ENCODE measurements around the gene NOS2. TPM values are rescaled to one million over a fixed set of nuclear protein-coding genes. Genes with fewer than 3 reads are reported as not detected.

The NOS2 gene
- total RNA-seq, 1 donor from 2014 or later, result under 0.01 TPM

GRCh38 chr17:27780828-27781404 is 19.4 kb downstream of the NOS2 start:
- H3K4me3 ChIP-seq (ENCODE audit: low read depth, low read length), result no peak overlapping the region
- DNase-seq (ENCODE audit: low read depth), result no peak
- no peak for TF ChIP-seq CTCF (conservative IDR thresholded peaks at IDR 0.05; ENCODE audit: low read depth, low read length)

- no peak overlapping the region for H3K4me3 ChIP-seq (ENCODE audit: low read depth, low read length)
- DNase-seq (ENCODE audit: low read depth), result no peak
- no peak for TF ChIP-seq CTCF (conservative IDR thresholded peaks at IDR 0.05; ENCODE audit: low read depth, low read length)
Observed at GRCh38 chr17:27780092-27780827, 20.1 kb downstream of the NOS2 start.

- TF ChIP-seq CTCF (conservative IDR thresholded peaks at IDR 0.05; ENCODE audit: low read depth, low read length), result no peak
- no peak overlapping the region for H3K4me3 ChIP-seq (ENCODE audit: low read depth, low read length)
- DNase-seq (ENCODE audit: low read depth), result no peak
Observed at GRCh38 chr17:27778183-27778582, 22.1 kb downstream of the NOS2 start.

GRCh38 chr17:27776882-27777624 is 23.3 kb downstream of the NOS2 start:
- no peak for DNase-seq (ENCODE audit: low read depth)
- H3K4me3 ChIP-seq (ENCODE audit: low read depth, low read length), result no peak overlapping the region
- TF ChIP-seq CTCF (conservative IDR thresholded peaks at IDR 0.05; ENCODE audit: low read depth, low read length), result no peak

- DNase-seq (ENCODE audit: low read depth), result no peak
- H3K4me3 ChIP-seq (ENCODE audit: low read depth, low read length), result no peak overlapping the region
- TF ChIP-seq CTCF (conservative IDR thresholded peaks at IDR 0.05; ENCODE audit: low read depth, low read length), result no peak
Observed at GRCh38 chr17:27771586-27771985, 28.7 kb downstream of the NOS2 start.

- no peak overlapping the region for H3K4me3 ChIP-seq (ENCODE audit: low read depth, low read length)
- no peak for DNase-seq (ENCODE audit: low read depth)
- no peak for TF ChIP-seq CTCF (conservative IDR thresholded peaks at IDR 0.05; ENCODE audit: low read depth, low read length)
Observed at GRCh38 chr17:27770877-27771276, 29.5 kb downstream of the NOS2 start.
